ENCODE data around the gene C2CD4C. TPM values are rescaled to one million over a fixed set of nuclear protein-coding genes. Genes with fewer than 3 reads are reported as not detected.

C2CD4C gene
- total RNA-seq, 1 experiment from 2014 or later: 14.6 TPM

- Histone ChIP-seq H2BK120ac (ENCODE audit: low read depth, low read length, poor library complexity, severe bottlenecking) (no peak overlapping the region), H2BK15ac (ENCODE audit: low read depth, low read length) (no peak overlapping the region), H2AK5ac (ENCODE audit: insufficient read length, low read length) (no peak overlapping the region), H3K9me3 (ENCODE audit: control insufficient read depth, low read depth, low read length) (no peaks in the 10 kb centered on the region), H2BK20ac (ENCODE audit: low read depth, low read length, poor library complexity, severe bottlenecking) (no peak overlapping the region), H4K20me1 (ENCODE audit: control insufficient read depth, insufficient read depth, insufficient read length) (no peaks in the 10 kb centered on the region), H3K79me2 (ENCODE audit: insufficient read depth, low read length) (no peaks in the 10 kb centered on the region), H3K18ac (ENCODE audit: insufficient read length, low read depth, low read length) (no peak overlapping the region), H3K4ac (ENCODE audit: low read depth, low read length) (no peak overlapping the region), H3K4me1 (ENCODE audit: insufficient read depth, low read length) (no peaks in the 10 kb centered on the region; the same call in 1 of the 2 replicates), H3K27me3 (ENCODE audit: insufficient read depth, low read length) (no peaks in the 10 kb centered on the region; the same call in 1 of the 2 replicates), H3K9ac (ENCODE audit: extremely low read depth, insufficient read length, low read length) (no peak overlapping the region), H3K4me2 (ENCODE audit: insufficient read depth, insufficient read length, low read length) (peak overlapping the region; percentile 14), H2AFZ (ENCODE audit: low read length) (no peak overlapping the region), H3K79me1 (ENCODE audit: insufficient read depth, low read depth, low read length, poor library complexity, severe bottlenecking) (no peaks in the 10 kb centered on the region), H3K27ac (ENCODE audit: insufficient read length, low read depth, low read length) (no peak overlapping the region), H3T11ph (ENCODE audit: low read length) (no peak overlapping the region), H3K14ac (ENCODE audit: insufficient read depth, low read length) (no peak overlapping the region), H2BK12ac (ENCODE audit: insufficient read length, low read depth, low read length) (no peak overlapping the region), H4K8ac (replicated peaks; ENCODE audit: insufficient read length, low read depth, low read length) (no peak overlapping the region), H3K23me2 (ENCODE audit: insufficient read length, low read depth, low read length, poor library complexity, severe bottlenecking) (peaks cover 5% of the 10 kb centered on the region), H4K5ac (ENCODE audit: insufficient read length, low read depth, low read length) (no peak overlapping the region), H4K91ac (ENCODE audit: insufficient read length, low read depth, low read length) (no peak overlapping the region), H2BK5ac (ENCODE audit: insufficient read length, low read length) (no peak overlapping the region), H3K56ac (ENCODE audit: insufficient read length, low read depth, low read length) (no peak overlapping the region), H3K23ac (ENCODE audit: insufficient read length, low read depth, low read length) (no peak overlapping the region)
- no peak for TF ChIP-seq CTCF (conservative IDR thresholded peaks at IDR 0.05)
- H3K4me3 Mint-ChIP-seq: peak overlapping the region; percentile 62 to 72; a peak in 3 of 5 replicates
- H3K9me3 Mint-ChIP-seq: no peaks in the 10 kb centered on the region
- no peak overlapping the region for H3K27ac Mint-ChIP-seq
- WGBS (ENCODE audit: extremely low coverage, insufficient read length, low lambda C conversion rate): no CpG with 5 or more reads among the region's 30 CpGs
- peak; percentile 33 for DNase-seq
- H3K27me3 Mint-ChIP-seq (ENCODE audit: low read depth): peaks cover 20% of the 10 kb centered on the region
- H3K36me3 Mint-ChIP-seq (ENCODE audit: insufficient read depth in 1 of 3, low read depth in 3 of 3): 0 out of 7 replicates have a peak, but pooled peaks cover 0 to 2% (median 0%) of the 10 kb centered on the region in 3 experiments
- H3K4me1 Mint-ChIP-seq: peaks cover 9 to 21% of the 10 kb centered on the region in 2 experiments
Observed at GRCh38 chr19:408441-408901, 476 bp downstream of the C2CD4C start.
